Stomach (tissue), 9 donors: ENCODE data around the gene FGFR2. TPM values are rescaled to one million over a fixed set of nuclear protein-coding genes. Genes with fewer than 3 reads are reported as not detected.

Source experiments
- DNase-seq, 2 donors: peaks; one replicate each; pipeline versions ENCODE4 v3.0.0 to v3.0.0-alpha.2; 2013 to 2019
- H3K27ac ChIP-seq, 5 donors: fragments of 200-600 bp in 4 of 5; sonication (generic) in 4 of 5; one replicate each; pipeline ENCODE4 v1.5.1; 2013 to 2019; ENCODE audit warnings: mild to moderate bottlenecking in 1 of 5, moderate library complexity in 1 of 5
- H3K27me3 ChIP-seq, 3 donors: fragments of 200-600 bp; sonication (generic); one replicate each; pipeline ENCODE4 v1.5.1; 2017 to 2019; ENCODE audit warnings: mixed run types in 1 of 3
- H3K36me3 ChIP-seq, 4 donors: fragments of 200-600 bp; sonication (generic); 1 replicate in 3 of 4; 2 replicates in 1 of 4; pipeline ENCODE4 v1.5.1; 2016 to 2019
- H3K4me1 ChIP-seq, 4 donors: fragments of 200-600 bp; sonication (generic); one replicate each; pipeline ENCODE4 v1.5.1; 2016 to 2019
- H3K4me3 ChIP-seq, 4 donors: fragments of 200-600 bp; sonication (generic) in 3 of 4; one replicate each; pipeline ENCODE4 v1.5.1; 2016 to 2019; ENCODE audit warnings: mild to moderate bottlenecking in 1 of 4
- H3K9me3 ChIP-seq, 4 donors: fragments of 200-600 bp; sonication (generic); one replicate each; pipeline ENCODE4 v1.5.1; 2016 to 2019
- EP300 ChIP-seq: sonication (generic); formaldehyde crosslinking; IDR thresholded peaks from one replicate; pipeline ENCODE4 v1.6.1; 2017; ENCODE audit warnings: antibody characterized with exemption
- POLR2A ChIP-seq, 4 donors: fragments of 450-650 bp; IDR thresholded peaks; one replicate each; pipeline ENCODE4 v1.6.1; 2016; ENCODE audit warnings: antibody characterized with exemption in 4 of 4, control low read depth in 2 of 4, mild to moderate bottlenecking in 1 of 4, moderate library complexity in 1 of 4
- POLR2AphosphoS5 ChIP-seq, 3 donors: sonication (generic); formaldehyde crosslinking; IDR thresholded peaks; one replicate each; pipeline ENCODE4 v1.6.1; 2016; ENCODE audit warnings: antibody characterized with exemption in 3 of 3
- WGBS, 5 donors: extraction: QIAGEN DNeasy Blood & Tissue Kit in 3 of 5; methylation state at CpG; one replicate each; pipeline versions ENCODE4 v1.1.5 to v1.1.7; 2013 to 2018; 5-methylcytosine and 5-hydroxymethylcytosine counted together
- intact Hi-C: fragments of 100-400 bp; cut with DNase I; formaldehyde crosslinking; loops from one replicate; pipeline ENCODE4 v1.15.1; 2023; ENCODE audit warnings: low total_unique reads
- polyA plus RNA-seq, 3 donors: library from polyadenylated mRNA; stranded (reverse); fragments of 200-250 nt; gene quantifications; one replicate each; pipeline ENCODE4 v1.2.3, GENCODE V29; 2013
- total RNA-seq, 5 donors: library from RNA; depleted of rRNA; stranded (reverse); fragments of >200 nt; gene quantifications; one replicate each; pipeline versions ENCODE4 v1.1.0 to v1.2.3, GENCODE V29; 2014 to 2016
- TF ChIP-seq, protein P1 (sequence below), 7 experiments: fragments of 450-650 bp in 4 of 7; fragments of 200-600 bp in 3 of 7; sonication (generic) in 3 of 7; IDR thresholded peaks; one replicate each; pipeline ENCODE4 v1.5.1; 2016 to 2019; ENCODE audit warnings: antibody characterized with exemption in 7 of 7, control low read depth in 2 of 7, mild to moderate bottlenecking in 1 of 7
- donor health status: healthy with polysubstance abuse.
- donor health status: Bipolar disorder and iron deficiency.
- donor health status: healthy.

The FGFR2 gene
- total and polyA plus RNA-seq, 8 donors, result 3.9 to 170 (median 18.1) TPM

DNA sequence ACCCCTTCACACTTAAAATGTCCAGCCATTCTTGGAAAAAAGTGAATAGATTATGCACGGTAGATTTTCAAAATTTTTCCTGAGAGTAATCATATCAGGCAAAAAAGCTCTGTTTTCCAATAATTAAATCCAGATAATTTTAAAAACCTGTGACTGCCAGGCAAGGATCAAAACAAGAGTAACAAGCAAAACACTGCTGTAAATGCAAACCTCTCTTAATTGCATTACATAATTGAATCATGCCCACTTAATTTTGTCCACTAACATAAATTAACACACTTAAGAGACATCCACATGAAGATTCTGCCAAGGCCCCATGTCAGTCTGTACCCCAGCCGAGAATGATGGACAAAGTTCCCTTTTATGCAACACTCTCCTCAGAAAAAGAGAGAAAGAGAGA, 135.3 kb downstream of the FGFR2 start:
- H3K36me3 ChIP-seq, result no peaks in the 10 kb centered on the region
- intact Hi-C loops, result no loop called here
- no peaks in the 10 kb centered on the region for H3K27me3 ChIP-seq
- H3K4me1 ChIP-seq, result peaks cover 0 to 12% (median 0%) of the 10 kb centered on the region in 4 donors
- TF ChIP-seq, protein P1, sequence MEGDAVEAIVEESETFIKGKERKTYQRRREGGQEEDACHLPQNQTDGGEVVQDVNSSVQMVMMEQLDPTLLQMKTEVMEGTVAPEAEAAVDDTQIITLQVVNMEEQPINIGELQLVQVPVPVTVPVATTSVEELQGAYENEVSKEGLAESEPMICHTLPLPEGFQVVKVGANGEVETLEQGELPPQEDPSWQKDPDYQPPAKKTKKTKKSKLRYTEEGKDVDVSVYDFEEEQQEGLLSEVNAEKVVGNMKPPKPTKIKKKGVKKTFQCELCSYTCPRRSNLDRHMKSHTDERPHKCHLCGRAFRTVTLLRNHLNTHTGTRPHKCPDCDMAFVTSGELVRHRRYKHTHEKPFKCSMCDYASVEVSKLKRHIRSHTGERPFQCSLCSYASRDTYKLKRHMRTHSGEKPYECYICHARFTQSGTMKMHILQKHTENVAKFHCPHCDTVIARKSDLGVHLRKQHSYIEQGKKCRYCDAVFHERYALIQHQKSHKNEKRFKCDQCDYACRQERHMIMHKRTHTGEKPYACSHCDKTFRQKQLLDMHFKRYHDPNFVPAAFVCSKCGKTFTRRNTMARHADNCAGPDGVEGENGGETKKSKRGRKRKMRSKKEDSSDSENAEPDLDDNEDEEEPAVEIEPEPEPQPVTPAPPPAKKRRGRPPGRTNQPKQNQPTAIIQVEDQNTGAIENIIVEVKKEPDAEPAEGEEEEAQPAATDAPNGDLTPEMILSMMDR (IDR thresholded peaks at IDR 0.05), result no peak
- no peak for TF ChIP-seq POLR2AphosphoS5 (IDR thresholded peaks at IDR 0.05)
- TF ChIP-seq EP300, result no peak
- TF ChIP-seq POLR2A (IDR thresholded peaks at IDR 0.05), result no peak
- DNase-seq, result no peak
- H3K9me3 ChIP-seq, result no peaks in the 10 kb centered on the region
- H3K27ac ChIP-seq, result no peak overlapping the region
- no peak overlapping the region for H3K4me3 ChIP-seq
- WGBS, 5 donors, result 83 to 93% (median 85%) methylated on average over 2 of the region's 2 CpGs

DNA sequence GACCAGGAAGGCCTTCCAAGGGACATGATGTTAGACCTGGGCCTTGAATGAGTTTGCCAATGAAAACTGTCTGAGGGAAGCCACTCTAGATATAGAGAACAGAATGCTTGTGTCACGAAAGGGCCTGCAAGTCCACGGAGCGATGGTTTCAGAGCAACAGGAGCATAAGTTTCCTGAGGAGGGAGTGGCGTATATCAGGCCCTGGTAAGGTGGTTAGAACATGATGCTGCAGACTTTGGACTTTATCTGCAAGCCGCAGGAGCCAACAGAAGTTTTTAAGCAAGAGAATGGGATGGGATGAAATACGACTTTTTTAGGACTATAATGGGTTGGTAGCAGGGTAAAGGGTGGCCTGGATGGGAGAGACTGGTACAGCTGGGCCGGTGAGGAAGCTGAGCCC, 136.0 kb downstream of the FGFR2 start:
- Histone ChIP-seq H3K27ac (no peak overlapping the region), H3K36me3 (no peaks in the 10 kb centered on the region), H3K4me1 (peaks cover 0 to 12% (median 0%) of the 10 kb centered on the region in 4 donors), H3K9me3 (no peaks in the 10 kb centered on the region), H3K27me3 (no peaks in the 10 kb centered on the region), H3K4me3 (no peak overlapping the region)
- intact Hi-C loops, result no loop called here
- TF ChIP-seq, protein P1 (IDR thresholded peaks at IDR 0.05), result no peak
- TF ChIP-seq POLR2AphosphoS5 (IDR thresholded peaks at IDR 0.05), result no peak
- no peak for DNase-seq
- 88 to 97% (median 91%) methylated on average over 7 of the region's 7 CpGs for WGBS, 5 donors

DNA sequence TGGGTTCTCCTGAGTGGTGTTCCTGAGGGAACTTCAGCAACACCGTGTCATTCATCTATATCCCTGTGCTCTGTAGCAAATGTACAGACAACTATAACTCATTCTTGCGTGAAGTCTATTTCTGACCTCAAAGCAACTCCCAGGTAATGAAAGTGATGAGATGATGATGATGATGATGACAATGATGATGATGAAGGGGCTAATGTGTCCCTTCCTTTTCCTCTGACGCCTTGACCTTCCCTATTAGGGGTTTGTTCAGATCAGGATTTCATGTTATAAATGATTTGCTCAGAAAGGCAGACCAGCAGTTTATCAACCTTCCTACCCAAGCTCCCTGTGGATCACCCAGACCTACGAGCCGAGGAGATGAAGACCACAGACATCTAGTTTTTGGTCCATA, 136.9 kb downstream of the FGFR2 start:
- 84 to 97% (median 92%) methylated on average over 5 of the region's 5 CpGs for WGBS, 5 donors
- Histone ChIP-seq H3K4me1 (peaks cover 0 to 12% (median 0%) of the 10 kb centered on the region in 4 donors), H3K27ac (no peak overlapping the region), H3K27me3 (no peaks in the 10 kb centered on the region), H3K36me3 (no peaks in the 10 kb centered on the region), H3K4me3 (no peak overlapping the region), H3K9me3 (no peaks in the 10 kb centered on the region)
- TF ChIP-seq POLR2AphosphoS5 (IDR thresholded peaks at IDR 0.05), result no peak
- no peak for TF ChIP-seq EP300
- no peak for TF ChIP-seq POLR2A (IDR thresholded peaks at IDR 0.05)
- TF ChIP-seq, protein P1 (IDR thresholded peaks at IDR 0.05), result no peak
- no peak for DNase-seq
- intact Hi-C loops, result no loop called here

DNA sequence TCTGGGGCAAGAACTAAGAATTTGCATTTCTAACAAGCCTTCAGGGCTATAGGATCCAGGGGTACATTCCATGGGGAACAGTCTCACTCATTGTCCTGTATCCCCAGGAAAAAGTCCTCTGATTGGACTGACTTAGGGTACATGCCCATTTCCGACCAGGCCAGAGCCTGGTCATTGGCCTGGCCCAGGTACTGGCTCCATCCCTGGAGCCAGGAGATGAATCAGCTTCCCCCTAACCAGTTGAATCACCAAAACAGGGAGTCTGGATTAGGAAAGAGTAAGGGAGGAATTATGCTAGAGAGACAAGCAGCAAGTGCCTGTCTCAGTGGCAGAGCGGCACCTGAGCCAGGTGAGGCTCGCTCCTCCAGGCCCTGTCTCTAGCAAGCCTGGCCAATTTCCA, 137.5 kb downstream of the FGFR2 start:
- Histone ChIP-seq H3K27me3 (no peaks in the 10 kb centered on the region), H3K4me3 (no peak overlapping the region), H3K36me3 (no peaks in the 10 kb centered on the region), H3K27ac (peak overlapping the region in 1 of 5 donors; percentile 60), H3K9me3 (no peaks in the 10 kb centered on the region), H3K4me1 (peaks cover 0 to 12% (median 0%) of the 10 kb centered on the region in 4 donors)
- intact Hi-C loops, result no loop called here
- TF ChIP-seq, protein P1 (IDR thresholded peaks at IDR 0.05), result no peak
- TF ChIP-seq POLR2A (IDR thresholded peaks at IDR 0.05) (no peak), POLR2AphosphoS5 (IDR thresholded peaks at IDR 0.05) (no peak), EP300 (no peak)
- DNase-seq, result no peak
- WGBS, 5 donors, result 88 to 96% (median 93%) methylated on average over 3 of the region's 3 CpGs
